ENCODE results near the gene SLC44A1. TPM values are rescaled to one million over a fixed set of nuclear protein-coding genes. Genes with fewer than 3 reads are reported as not detected.
A peak's percentile ranks its signal among the peaks of the same experiment; 100 is the strongest.

SLC44A1 gene
- total RNA-seq, 1 donor from 2014 or later, result 2.5 TPM

DNA sequence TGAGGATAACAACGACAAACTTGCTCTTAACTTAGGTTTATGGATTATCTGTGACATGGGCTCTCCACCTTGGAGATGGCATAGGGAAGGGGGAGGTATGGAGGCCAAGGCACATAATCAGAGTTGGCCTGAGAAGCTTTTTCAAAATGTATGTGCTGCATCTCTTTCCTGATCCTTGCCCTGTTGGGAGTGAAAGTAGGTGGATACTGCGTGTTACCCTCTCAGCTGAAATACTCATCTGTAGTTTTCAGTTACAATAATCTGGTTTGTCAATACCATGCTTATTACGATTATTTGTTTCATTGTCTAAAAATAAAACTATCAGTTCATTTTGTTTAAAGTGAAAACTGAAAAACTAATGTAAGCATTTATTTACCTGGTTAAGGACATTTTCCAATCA, 86.7 kb downstream of the SLC44A1 start:
- no peaks in the 10 kb centered on the region for H3K9me3 Mint-ChIP-seq
- H3K4me3 Mint-ChIP-seq, result no peak overlapping the region
- no peaks in the 10 kb centered on the region for H3K36me3 Mint-ChIP-seq (ENCODE audit: low read depth)
- intact Hi-C loops (cut with micrococcal nuclease), result no loop called here
- H3K27me3 Mint-ChIP-seq, result peaks cover 2% of the 10 kb centered on the region
- peaks cover 5% of the 10 kb centered on the region for H3K4me1 Mint-ChIP-seq
- no peak for DNase-seq
- no peak overlapping the region for H3K27ac Mint-ChIP-seq

GRCh38 chr9:105331755-105332154, 87.3 kb downstream of the SLC44A1 start:
- Mint-ChIP-seq H3K4me3 (no peak overlapping the region), H3K9me3 (no peaks in the 10 kb centered on the region), H3K4me1 (peaks cover 5% of the 10 kb centered on the region), H3K36me3 (ENCODE audit: low read depth) (no peaks in the 10 kb centered on the region), H3K27ac (no peak overlapping the region), H3K27me3 (peaks cover 2% of the 10 kb centered on the region)
- intact Hi-C loops (cut with micrococcal nuclease), result no loop called here
- DNase-seq, result no peak

DNA sequence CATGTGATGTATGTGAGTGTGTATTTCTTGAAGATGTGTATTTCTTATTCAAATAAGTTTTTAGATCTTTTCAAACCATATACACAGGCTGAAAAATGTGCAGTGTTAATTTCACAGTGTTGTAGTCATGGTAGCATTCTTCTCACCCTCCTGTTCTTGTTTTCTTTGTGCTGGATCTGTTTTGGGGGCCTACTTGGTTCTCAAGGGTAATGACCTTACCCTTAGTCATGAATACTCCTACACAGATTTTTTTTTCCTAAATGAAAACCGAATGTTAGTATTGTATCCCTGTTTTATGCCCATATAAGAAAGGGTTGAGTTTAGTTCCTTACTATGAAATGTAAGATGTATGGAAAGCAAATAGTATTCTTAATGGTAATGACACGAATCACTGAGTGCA, 88.0 kb downstream of the SLC44A1 start:
- intact Hi-C loops (cut with micrococcal nuclease), result no loop called here
- DNase-seq, result no peak
- H3K9me3 Mint-ChIP-seq, result no peaks in the 10 kb centered on the region
- no peak overlapping the region for H3K4me3 Mint-ChIP-seq
- peaks cover 5% of the 10 kb centered on the region for H3K4me1 Mint-ChIP-seq
- no peak overlapping the region for H3K27ac Mint-ChIP-seq
- peaks cover 2% of the 10 kb centered on the region for H3K27me3 Mint-ChIP-seq
- no peaks in the 10 kb centered on the region for H3K36me3 Mint-ChIP-seq (ENCODE audit: low read depth)

GRCh38 chr9:105333076-105333475, 88.6 kb downstream of the SLC44A1 start:
- intact Hi-C loops (cut with micrococcal nuclease), result no loop called here
- Mint-ChIP-seq H3K27me3 (peaks cover 2% of the 10 kb centered on the region), H3K4me3 (no peak overlapping the region), H3K9me3 (no peaks in the 10 kb centered on the region), H3K36me3 (ENCODE audit: low read depth) (no peaks in the 10 kb centered on the region), H3K27ac (no peak overlapping the region), H3K4me1 (peaks cover 5% of the 10 kb centered on the region)
- no peak for DNase-seq

DNA sequence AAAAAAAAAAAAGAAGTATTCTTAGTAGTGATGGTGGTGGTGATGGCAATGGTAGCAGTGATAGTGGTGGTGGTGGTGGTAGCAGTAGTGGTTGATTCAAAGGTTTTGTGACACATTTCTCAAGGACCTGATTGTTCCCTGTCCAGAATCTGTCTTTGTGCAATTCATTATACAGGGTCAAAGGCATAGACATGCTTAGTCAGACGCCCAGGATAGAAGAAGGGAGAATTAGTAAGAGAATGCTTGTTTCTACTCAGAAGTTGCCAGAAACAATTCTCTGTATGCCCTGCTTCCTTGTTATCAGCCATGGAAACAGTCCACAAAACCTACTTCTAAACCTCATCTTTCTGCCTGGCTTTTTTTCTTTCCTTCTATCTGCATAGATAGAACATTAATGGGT, 89.4 kb downstream of the SLC44A1 start:
- peaks cover 2% of the 10 kb centered on the region for H3K27me3 Mint-ChIP-seq

DNA sequence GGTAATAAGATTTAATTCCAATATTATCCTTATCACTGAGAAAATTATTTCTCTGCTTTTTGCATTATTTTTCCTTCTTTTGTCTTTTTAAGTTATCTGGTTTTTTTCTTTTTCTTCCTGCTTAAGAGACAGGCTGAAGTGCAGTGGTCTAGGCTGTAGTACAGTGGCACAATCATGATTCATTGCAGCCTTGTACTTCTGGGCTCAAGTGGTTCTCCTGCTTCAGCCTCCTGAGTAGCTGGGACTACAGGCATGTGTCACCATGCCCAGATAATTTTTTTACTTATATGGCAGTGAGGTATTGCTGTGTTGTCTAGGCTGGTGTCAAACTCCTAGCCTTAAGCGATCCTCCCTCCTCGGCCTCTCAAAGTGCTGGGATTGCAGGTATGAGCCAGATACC, 93.9 kb downstream of the SLC44A1 start:
- Mint-ChIP-seq H3K27me3 (no peaks in the 10 kb centered on the region), H3K27ac (no peak overlapping the region), H3K4me3 (no peak overlapping the region), H3K36me3 (ENCODE audit: low read depth) (no peaks in the 10 kb centered on the region), H3K4me1 (peaks cover 20% of the 10 kb centered on the region), H3K9me3 (no peaks in the 10 kb centered on the region)
- DNase-seq, result no peak
- intact Hi-C loops (cut with micrococcal nuclease), result no loop called here

More for the DNA sequence above, 89.4 kb downstream of the SLC44A1 start:
- H3K36me3 Mint-ChIP-seq (ENCODE audit: low read depth), result no peaks in the 10 kb centered on the region
- H3K9me3 Mint-ChIP-seq, result no peaks in the 10 kb centered on the region
- intact Hi-C loops (cut with micrococcal nuclease), result no loop called here
- H3K4me1 Mint-ChIP-seq, result peaks cover 5% of the 10 kb centered on the region
- no peak for DNase-seq
- no peak overlapping the region for H3K27ac Mint-ChIP-seq
- H3K4me3 Mint-ChIP-seq, result no peak overlapping the region

- Mint-ChIP-seq H3K27ac (no peak overlapping the region), H3K4me1 (peaks cover 20% of the 10 kb centered on the region), H3K4me3 (no peak overlapping the region), H3K9me3 (no peaks in the 10 kb centered on the region), H3K27me3 (peaks cover 2% of the 10 kb centered on the region), H3K36me3 (ENCODE audit: low read depth) (no peaks in the 10 kb centered on the region)
- no peak for DNase-seq
- intact Hi-C loops (cut with micrococcal nuclease), result loop anchor here (2.0 kb wide), 1 partner anchor 41 kb away; no protein-coding TSS in a partner anchor
Measured at GRCh38 chr9:105339849-105340248, 95.4 kb downstream of the SLC44A1 start.

DNA sequence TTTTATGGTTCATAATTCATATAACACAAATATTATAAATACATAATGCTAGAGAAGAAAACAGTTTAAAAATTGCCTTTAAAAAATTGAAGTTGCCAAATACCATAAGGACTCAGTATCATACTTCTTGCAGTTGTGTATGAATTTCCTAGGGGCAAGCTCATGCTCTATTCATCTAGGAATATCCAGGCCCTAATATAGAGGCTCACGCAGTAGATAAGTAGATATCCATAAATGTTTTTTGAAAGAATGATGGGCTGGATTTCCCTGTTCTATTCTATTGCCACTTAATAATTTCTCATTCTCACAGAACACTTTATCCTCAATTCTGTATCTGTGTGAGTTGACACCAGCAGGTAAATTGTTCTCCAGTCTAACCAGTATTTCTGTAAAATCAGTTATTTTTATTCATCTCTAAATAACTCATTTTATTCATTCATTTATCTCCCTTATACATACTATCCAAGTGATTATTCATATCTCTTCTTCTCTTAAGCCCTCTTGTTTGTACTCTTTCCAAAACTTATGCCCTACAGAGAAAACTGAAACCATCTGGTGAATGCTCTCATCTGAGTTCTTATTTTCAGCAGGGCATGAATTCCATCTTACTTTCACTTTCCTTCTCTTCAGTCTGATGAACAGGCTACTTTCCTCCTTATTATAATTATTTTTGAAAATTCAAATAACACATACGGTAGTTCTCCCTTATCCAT, 97.1 kb downstream of the SLC44A1 start:
- peak overlapping the region; percentile 5 for H3K4me3 Mint-ChIP-seq
- peaks cover 3% of the 10 kb centered on the region for H3K27me3 Mint-ChIP-seq
- peaks cover 20% of the 10 kb centered on the region for H3K4me1 Mint-ChIP-seq
- no peak for DNase-seq
- no peak overlapping the region for H3K27ac Mint-ChIP-seq
- intact Hi-C loops (cut with micrococcal nuclease), result loop anchor here (2.0 kb wide), 2 partner anchors 19 to 43 kb away; no protein-coding TSS in a partner anchor
- no peaks in the 10 kb centered on the region for H3K36me3 Mint-ChIP-seq (ENCODE audit: low read depth)
- H3K9me3 Mint-ChIP-seq, result no peaks in the 10 kb centered on the region

DNA sequence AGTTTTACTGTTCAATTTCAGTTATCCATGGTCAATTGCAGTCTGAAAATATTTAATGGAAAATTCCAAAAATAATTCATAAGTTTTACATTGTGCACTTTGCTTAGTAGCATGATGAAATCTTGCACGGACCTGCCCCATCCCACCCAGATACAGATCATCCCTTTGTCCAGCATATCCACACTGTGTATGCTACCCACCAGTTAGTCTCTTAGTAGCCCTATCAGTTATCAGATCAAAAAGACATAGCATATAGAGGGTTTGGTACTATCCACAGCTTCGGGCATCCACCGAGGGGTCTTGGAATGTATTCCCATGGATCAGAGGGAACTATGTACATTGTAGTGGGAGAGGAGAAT, 97.7 kb downstream of the SLC44A1 start:
- no peak for DNase-seq
- peaks cover 3% of the 10 kb centered on the region for H3K27me3 Mint-ChIP-seq
- intact Hi-C loops (cut with micrococcal nuclease), result loop anchor here (2.0 kb wide), 1 partner anchor 19 kb away; no protein-coding TSS in a partner anchor
- no peaks in the 10 kb centered on the region for H3K9me3 Mint-ChIP-seq
- no peak overlapping the region for H3K27ac Mint-ChIP-seq
- H3K36me3 Mint-ChIP-seq (ENCODE audit: low read depth), result no peaks in the 10 kb centered on the region
- H3K4me1 Mint-ChIP-seq, result peaks cover 20% of the 10 kb centered on the region
- H3K4me3 Mint-ChIP-seq, result peak overlapping the region; percentile 5

- H3K4me1 Mint-ChIP-seq, result peaks cover 20% of the 10 kb centered on the region
- intact Hi-C loops (cut with micrococcal nuclease), result no loop called here
- no peak overlapping the region for H3K4me3 Mint-ChIP-seq
- no peaks in the 10 kb centered on the region for H3K9me3 Mint-ChIP-seq
- H3K36me3 Mint-ChIP-seq (ENCODE audit: low read depth), result no peaks in the 10 kb centered on the region
- DNase-seq, result no peak
- peaks cover 3% of the 10 kb centered on the region for H3K27me3 Mint-ChIP-seq
- H3K27ac Mint-ChIP-seq, result no peak overlapping the region
Measured at GRCh38 chr9:105344283-105344682, 99.8 kb downstream of the SLC44A1 start.

DNA sequence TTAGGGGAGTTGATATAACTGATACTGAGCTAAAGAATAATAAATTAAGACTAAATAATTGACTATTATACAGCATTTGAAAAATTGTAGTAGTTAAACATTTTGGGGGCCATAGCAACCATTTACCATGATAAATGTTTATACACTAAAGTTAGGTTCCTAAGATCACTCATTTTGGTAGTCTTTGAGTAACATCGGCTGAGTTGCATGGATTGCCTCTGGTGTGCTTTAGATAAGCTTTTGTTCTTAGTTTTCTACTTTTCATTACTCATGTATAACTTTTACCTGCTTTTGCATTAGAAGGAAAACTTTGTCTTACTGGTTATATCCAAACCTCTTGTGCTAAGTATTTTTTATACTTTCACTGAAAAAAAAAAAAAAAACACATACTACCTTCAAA, 101.2 kb downstream of the SLC44A1 start:
- H3K4me1 Mint-ChIP-seq, result peaks cover 12% of the 10 kb centered on the region
- intact Hi-C loops (cut with micrococcal nuclease), result no loop called here
- H3K27ac Mint-ChIP-seq, result no peak overlapping the region
- H3K9me3 Mint-ChIP-seq, result no peaks in the 10 kb centered on the region
- DNase-seq, result no peak
- peaks cover 3% of the 10 kb centered on the region for H3K27me3 Mint-ChIP-seq
- H3K36me3 Mint-ChIP-seq (ENCODE audit: low read depth), result no peaks in the 10 kb centered on the region
- no peak overlapping the region for H3K4me3 Mint-ChIP-seq

DNA sequence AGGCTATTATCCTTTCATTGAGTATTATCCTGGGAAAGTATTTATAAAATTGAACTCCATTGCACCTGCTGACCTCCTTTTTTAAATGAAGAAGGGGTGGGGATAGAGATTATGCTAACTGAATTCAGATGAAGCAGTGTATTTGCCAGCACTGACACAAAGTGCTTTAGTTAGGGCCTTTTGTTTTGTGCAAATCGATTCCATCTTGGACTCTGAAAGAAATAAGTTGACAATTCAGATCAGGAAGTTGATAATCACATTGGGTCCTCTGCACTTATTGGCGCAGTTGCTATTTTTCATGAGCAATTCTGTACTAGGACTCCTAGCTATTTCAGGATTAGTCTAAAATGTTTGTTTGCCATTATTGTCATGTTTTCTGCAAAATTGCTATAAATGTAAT, 101.8 kb downstream of the SLC44A1 start:
- Mint-ChIP-seq H3K27me3 (peaks cover 3% of the 10 kb centered on the region), H3K4me1 (peaks cover 12% of the 10 kb centered on the region), H3K27ac (no peak overlapping the region), H3K9me3 (no peaks in the 10 kb centered on the region), H3K36me3 (ENCODE audit: low read depth) (no peaks in the 10 kb centered on the region), H3K4me3 (no peak overlapping the region)
- intact Hi-C loops (cut with micrococcal nuclease), result no loop called here
- DNase-seq, result no peak

- no peaks in the 10 kb centered on the region for H3K36me3 Mint-ChIP-seq (ENCODE audit: low read depth)
- peaks cover 5% of the 10 kb centered on the region for H3K27me3 Mint-ChIP-seq
- no peak for DNase-seq
- H3K27ac Mint-ChIP-seq, result no peak overlapping the region
- peaks cover 5% of the 10 kb centered on the region for H3K4me1 Mint-ChIP-seq
- no peak overlapping the region for H3K4me3 Mint-ChIP-seq
- no peaks in the 10 kb centered on the region for H3K9me3 Mint-ChIP-seq
- intact Hi-C loops (cut with micrococcal nuclease), result no loop called here
Measured at GRCh38 chr9:105354448-105354847, 110.0 kb downstream of the SLC44A1 start.

GRCh38 chr9:105355781-105356180, 111.3 kb downstream of the SLC44A1 start:
- intact Hi-C loops (cut with micrococcal nuclease), result no loop called here
- Mint-ChIP-seq H3K27ac (no peak overlapping the region), H3K9me3 (no peaks in the 10 kb centered on the region), H3K36me3 (ENCODE audit: low read depth) (no peaks in the 10 kb centered on the region), H3K4me1 (peaks cover 15% of the 10 kb centered on the region), H3K27me3 (peaks cover 5% of the 10 kb centered on the region), H3K4me3 (no peak overlapping the region)
- DNase-seq, result peak; percentile 62

GRCh38 chr9:105357937-105358336, 113.5 kb downstream of the SLC44A1 start:
- no peak overlapping the region for H3K4me3 Mint-ChIP-seq
- intact Hi-C loops (cut with micrococcal nuclease), result no loop called here
- peaks cover 19% of the 10 kb centered on the region for H3K4me1 Mint-ChIP-seq
- H3K36me3 Mint-ChIP-seq (ENCODE audit: low read depth), result peaks cover 3% of the 10 kb centered on the region
- DNase-seq, result no peak
- no peak overlapping the region for H3K27ac Mint-ChIP-seq
- H3K27me3 Mint-ChIP-seq, result peaks cover 7% of the 10 kb centered on the region
- H3K9me3 Mint-ChIP-seq, result no peaks in the 10 kb centered on the region
